ENCODE results near the gene DCUN1D4. TPM values are rescaled to one million over a fixed set of nuclear protein-coding genes. Genes with fewer than 3 reads are reported as not detected.

Gene DCUN1D4
- 88.8 TPM for total RNA-seq

- DNase-seq (ENCODE audit: low spot score) (peak; percentile 100), ATAC-seq (peak; percentile 97)
- intact Hi-C loops (cut with DNase I): no loop called here
These were observed at the start of gene DCUN1D4 for GRCh38 chr4:51842554-51843308. Gene DCUN1D4, plus strand, starts transcription at chr4:51843153. Its CDS starts 90 bp downstream, at chr4:51843243.

GRCh38 chr4:51820443-51821234, 22.3 kb upstream of the DCUN1D4 start:
- DNase-seq (ENCODE audit: low spot score) (no peak), ATAC-seq (no peak)
- intact Hi-C loops (cut with DNase I): no loop called here

- intact Hi-C loops (cut with DNase I): no loop called here
- no peak for ATAC-seq
- no peak for DNase-seq (ENCODE audit: low spot score)
These were observed 17.6 kb upstream of the DCUN1D4 start for GRCh38 chr4:51825341-51825740.

GRCh38 chr4:51830156-51830720, 12.7 kb upstream of the DCUN1D4 start:
- DNase-seq (ENCODE audit: low spot score): no peak
- intact Hi-C loops (cut with DNase I): no loop called here
- no peak for ATAC-seq

GRCh38 chr4:51831133-51831532, 11.8 kb upstream of the DCUN1D4 start:
- intact Hi-C loops (cut with DNase I): no loop called here

GRCh38 chr4:51833236-51833635, 9.7 kb upstream of the DCUN1D4 start:
- intact Hi-C loops (cut with DNase I): no loop called here
- DNase-seq (ENCODE audit: low spot score): no peak
- ATAC-seq: no peak

More at GRCh38 chr4:51831133-51831532, 11.8 kb upstream of the DCUN1D4 start:
- DNase-seq (ENCODE audit: low spot score) (peak; percentile 80), ATAC-seq (peak; percentile 78)

- DNase-seq (ENCODE audit: low spot score) (no peak), ATAC-seq (no peak)
- intact Hi-C loops (cut with DNase I): no loop called here
These were observed 7.9 kb upstream of the DCUN1D4 start for GRCh38 chr4:51835079-51835478.

GRCh38 chr4:51835855-51836254, 7.1 kb upstream of the DCUN1D4 start:
- ATAC-seq (no peak), DNase-seq (ENCODE audit: low spot score) (no peak)
- intact Hi-C loops (cut with DNase I): no loop called here

- DNase-seq (ENCODE audit: low spot score) (no peak), ATAC-seq (no peak)
- intact Hi-C loops (cut with DNase I): no loop called here
These were observed 6.4 kb upstream of the DCUN1D4 start for GRCh38 chr4:51836549-51836948.

- DNase-seq (ENCODE audit: low spot score): no peak
- intact Hi-C loops (cut with DNase I): no loop called here
- ATAC-seq: no peak
These were observed 2.2 kb upstream of the DCUN1D4 start for GRCh38 chr4:51840781-51841180.

GRCh38 chr4:51842167-51842553, 793 bp upstream of the DCUN1D4 start:
- DNase-seq (ENCODE audit: low spot score) (peak; percentile 71), ATAC-seq (no peak)
- intact Hi-C loops (cut with DNase I): no loop called here

GRCh38 chr4:51843309-51844152, 578 bp downstream of the DCUN1D4 start:
- ATAC-seq (peak; percentile 26), DNase-seq (ENCODE audit: low spot score) (peak; percentile 86)
- intact Hi-C loops (cut with DNase I): no loop called here

- peak; percentile 95 for DNase-seq (ENCODE audit: low spot score)
- ATAC-seq: peak; percentile 84
- intact Hi-C loops (cut with DNase I): no loop called here
These were observed 1.5 kb downstream of the DCUN1D4 start for GRCh38 chr4:51844153-51845054.

GRCh38 chr4:51845055-51845426, 2.1 kb downstream of the DCUN1D4 start:
- ATAC-seq: no peak
- intact Hi-C loops (cut with DNase I): no loop called here
- no peak for DNase-seq (ENCODE audit: low spot score)

- ATAC-seq (no peak), DNase-seq (ENCODE audit: low spot score) (no peak)
- intact Hi-C loops (cut with DNase I): no loop called here
These were observed 2.8 kb downstream of the DCUN1D4 start for GRCh38 chr4:51845711-51846110.

GRCh38 chr4:51849430-51849829, 6.5 kb downstream of the DCUN1D4 start:
- intact Hi-C loops (cut with DNase I): no loop called here
- DNase-seq (ENCODE audit: low spot score): no peak
- no peak for ATAC-seq

- DNase-seq (ENCODE audit: low spot score) (no peak), ATAC-seq (no peak)
- intact Hi-C loops (cut with DNase I): no loop called here
These were observed 7.3 kb downstream of the DCUN1D4 start for GRCh38 chr4:51850294-51850693.

Measured in sciatic nerve (tissue), 2 donors.